OCI-LY3 (cell line): ENCODE results near the gene TINCR.

Experiments
- CTCF ChIP-seq: fragments of 200-600, 300-600 bp; sonication (generic); IDR thresholded peaks from 2 replicates; pipeline ENCODE4 v1.5.1; 2014; ENCODE audit warnings: antibody characterized with exemption, low read length, low read depth
- EZH2phosphoT487 ChIP-seq: fragments of 200-600 bp; shearing (Covaris generic); IDR thresholded peaks from 2 replicates; pipeline ENCODE4 v1.6.1; 2018; ENCODE audit warnings: antibody characterized with exemption, mixed run types, low read depth

- TF ChIP-seq CTCF: no peak
- no peak for TF ChIP-seq EZH2phosphoT487
These were observed 53.8 kb downstream of the TINCR start for GRCh38 chr19:5514001-5514400.
